ENCODE measurements around the gene HSD17B11. TPM values are rescaled to one million over a fixed set of nuclear protein-coding genes. Genes with fewer than 3 reads are reported as not detected.
"Not testable (repeated sequence)": the region's sequence is repeated elsewhere in the genome, so short reads cannot be mapped to it uniquely, and the experiment has no call there.

The HSD17B11 gene
- polyA plus RNA-seq, 12 donors: 18.9 to 90.6 (median 24.6) TPM; not detected in 1

- DNase-seq: no peak
These were observed 18.5 kb upstream of the HSD17B11 start for GRCh38 chr4:87409420-87409939.

DNA sequence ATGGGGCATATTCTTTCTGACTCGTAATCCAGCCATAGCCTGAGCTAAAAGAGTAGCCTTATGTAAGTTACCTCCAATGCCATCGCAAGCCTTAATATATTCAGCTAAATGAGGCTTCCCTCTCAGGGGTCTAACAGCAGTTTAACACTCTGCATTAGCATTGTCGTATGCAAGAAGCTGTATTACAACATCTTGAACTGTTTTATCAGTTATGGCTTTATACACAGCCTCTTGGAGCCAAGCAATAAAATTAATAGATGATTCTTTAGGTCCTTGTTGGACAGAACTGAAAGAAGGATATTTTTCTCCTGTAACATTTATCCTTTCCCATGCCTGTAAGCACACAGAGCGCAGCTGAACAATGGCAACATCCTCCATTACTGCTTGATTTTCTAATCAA lies 15.9 kb upstream of the HSD17B11 start:
- DNase-seq: not testable (repeated sequence)

GRCh38 chr4:87406462-87406861 lies 15.5 kb upstream of the HSD17B11 start:
- no peak for DNase-seq

DNA sequence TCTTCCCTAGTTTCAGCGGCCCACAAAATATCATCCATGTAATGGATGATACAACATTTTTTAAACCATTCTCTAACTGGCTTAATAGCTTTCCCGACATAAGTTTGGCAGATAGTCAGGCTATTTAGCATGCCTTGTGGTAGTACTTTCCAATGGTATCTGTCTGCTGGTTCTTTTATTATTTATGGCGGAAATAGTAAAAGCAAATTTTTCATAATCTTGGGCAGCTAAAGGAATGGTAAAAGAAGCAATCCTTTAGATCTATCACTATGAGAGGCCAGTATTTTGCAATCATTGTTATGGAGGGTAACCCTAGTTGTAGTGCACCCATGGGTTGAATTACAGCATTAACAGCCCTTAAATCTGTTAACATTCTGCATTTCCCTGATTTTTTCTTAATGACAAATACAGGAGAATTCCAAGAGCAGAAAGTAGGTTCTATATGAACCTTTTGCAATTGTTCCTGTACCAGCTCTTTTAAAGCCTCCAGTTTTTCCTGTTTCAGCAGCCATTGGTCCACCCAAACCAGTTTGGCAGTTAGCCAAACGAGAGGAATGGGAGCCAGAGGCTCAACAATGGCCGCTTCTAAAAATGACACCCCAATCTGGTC lies 14.3 kb upstream of the HSD17B11 start:
- DNase-seq: no peak

DNA sequence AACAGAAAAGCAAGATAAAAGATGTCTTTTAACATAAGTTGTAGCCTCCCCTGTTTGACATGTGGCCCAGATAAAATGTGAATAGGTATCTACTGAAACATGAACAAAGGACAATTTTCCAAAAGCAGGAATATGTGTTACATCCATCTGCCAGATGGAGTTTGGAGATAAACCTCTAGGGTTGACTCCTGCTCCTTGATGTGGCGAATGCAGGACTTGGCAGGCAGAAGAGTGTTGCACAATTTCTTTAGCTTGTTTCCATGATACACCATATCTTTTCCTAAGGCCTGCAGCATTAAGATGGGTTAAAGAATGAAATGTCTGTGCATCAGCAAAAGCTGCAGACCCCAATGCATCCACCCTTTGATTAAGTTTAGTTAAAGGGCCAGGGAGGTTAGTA lies 12.7 kb upstream of the HSD17B11 start:
- not testable (repeated sequence) for DNase-seq

DNA sequence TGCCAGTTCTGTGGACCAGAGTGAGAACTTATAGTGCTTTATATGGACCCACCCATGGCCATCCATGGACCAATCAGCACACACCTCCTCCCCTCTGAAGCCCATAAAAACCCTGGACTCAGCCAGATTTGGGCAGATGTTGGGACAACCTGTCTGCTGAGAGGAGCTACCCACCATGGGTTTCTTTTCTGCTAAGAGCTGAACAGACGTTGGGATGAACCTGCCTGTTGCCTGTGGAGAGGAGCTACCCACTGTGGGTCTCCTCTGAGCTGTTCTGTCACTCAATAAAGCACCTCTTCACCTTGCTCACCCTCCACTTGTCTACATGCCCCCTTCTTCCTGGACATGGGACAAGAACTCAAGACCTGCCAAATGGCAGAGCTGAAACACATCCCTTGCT lies 9.0 kb upstream of the HSD17B11 start:
- no peak for DNase-seq

GRCh38 chr4:87399148-87399547 lies 8.2 kb upstream of the HSD17B11 start:
- no peak for DNase-seq

DNA sequence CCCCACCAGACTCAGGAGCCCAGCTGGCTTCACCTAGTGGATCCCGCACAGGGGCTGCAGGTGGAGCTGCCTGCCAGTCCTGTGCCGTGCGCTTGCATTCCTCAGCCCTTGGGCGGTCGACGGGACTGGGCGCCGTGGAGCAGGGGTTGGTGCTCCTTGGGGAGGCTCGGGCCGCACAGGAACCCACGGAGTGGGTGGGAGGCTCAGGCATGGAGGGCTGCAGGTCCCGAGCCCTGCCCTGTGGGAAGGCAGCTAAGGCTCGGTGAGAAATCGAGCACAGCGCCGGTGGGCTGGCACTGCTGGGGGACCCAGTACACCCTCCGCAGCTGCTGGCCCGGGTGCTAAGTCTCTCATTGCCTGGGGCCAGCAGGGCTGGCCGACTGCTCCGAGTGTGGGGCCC lies 4.9 kb upstream of the HSD17B11 start:
- DNase-seq: not testable (repeated sequence)

GRCh38 chr4:87395073-87395472 lies 4.1 kb upstream of the HSD17B11 start:
- not testable (repeated sequence) for DNase-seq

DNA sequence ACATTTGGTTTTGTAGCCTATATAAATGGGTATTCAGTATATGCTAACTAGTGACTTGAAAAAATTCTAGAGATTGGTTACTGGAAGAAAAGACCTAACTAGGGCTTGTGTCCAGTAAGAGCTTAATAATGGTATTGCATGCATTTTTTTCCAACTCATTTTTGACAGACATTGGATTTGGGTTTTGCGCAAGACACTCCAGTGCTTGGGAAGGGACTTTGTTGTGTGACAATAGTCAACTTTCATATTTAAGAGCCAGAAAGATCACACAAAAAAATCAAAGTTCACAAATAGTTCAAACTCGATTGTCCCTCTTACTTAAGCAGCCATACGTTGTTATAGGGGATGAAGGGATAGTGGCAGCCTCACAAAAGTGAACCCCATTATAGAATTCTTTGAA lies 1.2 kb upstream of the HSD17B11 start:
- DNase-seq: no peak

GRCh38 chr4:87391576-87392054 lies 627 bp upstream of the HSD17B11 start:
- DNase-seq: no peak

- DNase-seq: no peak
These were observed 467 bp downstream of the HSD17B11 start for GRCh38 chr4:87390551-87390890.

DNA sequence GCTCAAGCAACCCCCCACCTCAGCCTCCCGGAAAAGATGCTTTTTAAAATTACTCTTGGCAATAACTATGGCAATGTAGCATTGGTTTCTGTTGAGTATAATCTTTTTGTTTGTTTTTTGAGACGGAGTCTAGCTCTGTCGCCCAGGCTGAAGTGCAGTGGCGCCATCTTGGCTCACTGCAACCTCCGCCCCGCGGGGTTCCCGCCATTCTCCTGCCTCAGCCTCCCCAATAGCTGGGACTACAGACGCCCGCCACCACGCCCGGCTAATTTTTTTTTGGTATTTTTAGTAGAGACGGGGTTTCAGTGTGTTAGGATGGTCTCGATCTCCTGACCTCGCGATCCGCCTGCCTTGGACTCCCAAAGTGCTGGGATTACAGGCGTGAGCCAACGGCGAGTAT lies 933 bp downstream of the HSD17B11 start:
- not testable (repeated sequence) for DNase-seq

GRCh38 chr4:87388901-87389300 lies 2.1 kb downstream of the HSD17B11 start:
- DNase-seq: no peak

DNA sequence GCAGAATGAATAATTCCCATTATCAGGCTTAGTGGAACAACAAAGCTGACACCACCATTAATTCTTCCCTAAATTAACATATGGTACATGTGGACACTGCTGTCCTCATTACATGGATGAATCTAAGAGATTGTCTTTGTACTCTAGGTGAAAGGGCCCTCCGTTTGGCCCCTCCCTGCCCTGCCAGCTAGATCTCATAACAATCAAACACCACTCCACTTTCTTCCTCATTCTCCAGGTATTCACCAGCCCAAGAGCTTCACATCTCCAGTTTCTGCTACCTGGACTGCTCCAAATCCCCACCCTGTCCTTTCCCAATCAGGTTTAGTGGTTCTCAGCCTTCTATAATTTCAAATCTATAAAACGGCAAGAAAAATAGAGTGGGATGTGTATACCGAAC lies 3.8 kb downstream of the HSD17B11 start:
- no peak for DNase-seq

- not testable (repeated sequence) for DNase-seq
These were observed 6.4 kb downstream of the HSD17B11 start for GRCh38 chr4:87384466-87385132.

- DNase-seq: no peak
These were observed 8.1 kb downstream of the HSD17B11 start for GRCh38 chr4:87382931-87383330.

GRCh38 chr4:87382116-87382515 lies 8.9 kb downstream of the HSD17B11 start:
- no peak for DNase-seq

GRCh38 chr4:87377816-87378215 lies 13.2 kb downstream of the HSD17B11 start:
- no peak for DNase-seq

DNA sequence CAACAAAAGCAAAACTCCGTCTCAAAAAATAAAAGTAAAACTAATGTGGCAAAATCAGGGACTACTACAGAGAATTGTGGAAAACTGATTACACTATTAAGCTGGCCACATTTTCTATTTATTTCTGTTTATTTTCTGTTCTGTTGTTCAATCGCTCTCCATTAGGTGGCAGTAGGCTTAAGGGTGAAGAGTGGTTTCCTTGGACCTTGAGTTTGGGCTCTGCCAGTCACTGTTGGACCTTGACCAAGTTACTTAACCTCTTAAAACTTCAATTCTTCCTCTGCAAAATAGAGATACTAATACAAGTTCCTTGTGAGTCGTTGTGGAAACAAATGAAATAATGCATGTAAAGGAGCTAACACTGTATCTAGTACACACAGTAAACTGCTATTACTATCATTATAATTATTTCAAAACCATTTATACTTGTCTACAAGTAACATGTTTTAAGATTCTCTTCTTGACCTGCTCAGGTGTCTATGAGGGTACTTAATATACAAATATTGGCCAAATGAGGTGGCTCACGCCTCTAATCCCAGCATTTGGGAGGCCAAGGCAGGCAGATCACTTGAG lies 15.2 kb downstream of the HSD17B11 start:
- DNase-seq: peak; percentile 55

GRCh38 chr4:87370068-87370467 lies 20.9 kb downstream of the HSD17B11 start:
- DNase-seq: no peak

- DNase-seq: no peak
These were observed 24.3 kb downstream of the HSD17B11 start for GRCh38 chr4:87366521-87367162.

DNA sequence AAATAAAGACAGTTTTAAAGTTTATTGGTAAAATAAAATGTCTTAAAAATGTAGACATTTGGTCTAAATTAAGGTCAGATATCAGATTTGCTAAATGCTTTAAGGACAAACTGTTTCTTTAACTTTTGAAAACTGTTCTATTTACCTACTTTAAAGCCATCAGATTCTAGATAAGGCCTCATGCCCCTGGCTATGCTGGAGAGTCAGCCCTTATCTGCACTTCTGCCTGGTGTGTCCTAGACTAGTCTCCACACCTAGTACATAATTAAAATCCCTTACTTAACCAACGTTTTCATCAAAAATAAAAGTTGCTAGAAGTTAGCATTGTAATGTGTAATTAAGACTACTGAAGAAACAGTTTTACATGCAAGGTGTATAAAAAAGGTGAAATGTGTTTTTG lies 25.6 kb downstream of the HSD17B11 start:
- no peak for DNase-seq

Measured in muscle of arm (tissue), 12 donors.